Measurements from ENCODE around the gene FNBP1.
A peak's percentile ranks its signal among the peaks of the same experiment; 100 is the strongest.
"Not testable (repeated sequence)": the region's sequence is repeated elsewhere in the genome, so short reads cannot be mapped to it uniquely, and the experiment has no call there.

The FNBP1 gene

GRCh38 chr9:129953736-129954135, 89.3 kb downstream of the FNBP1 start:
- no peak for DNase-seq (ENCODE audit: low read depth)

DNA sequence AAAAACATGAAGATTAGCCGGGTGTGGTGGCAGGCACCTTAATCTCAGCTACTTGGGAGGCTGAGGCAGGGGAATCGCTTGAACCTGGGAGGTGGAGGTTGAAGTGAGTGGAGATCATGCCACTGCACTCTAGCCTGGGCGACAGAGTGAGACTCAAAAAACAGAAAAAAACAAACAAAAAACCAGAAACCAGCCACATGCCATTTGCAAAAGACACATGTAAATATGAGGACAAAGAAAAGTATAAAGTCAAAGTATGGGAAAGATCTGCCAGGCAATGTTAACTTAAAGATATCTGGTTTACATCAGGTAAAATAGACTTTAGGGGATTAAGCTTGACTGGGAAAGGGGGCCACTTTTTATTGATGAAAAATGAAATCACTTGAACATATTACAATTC, 90.7 kb downstream of the FNBP1 start:
- DNase-seq (ENCODE audit: low read depth): no peak

- DNase-seq (ENCODE audit: low read depth): no peak
Observed at GRCh38 chr9:129949821-129950220, 93.2 kb downstream of the FNBP1 start.

DNA sequence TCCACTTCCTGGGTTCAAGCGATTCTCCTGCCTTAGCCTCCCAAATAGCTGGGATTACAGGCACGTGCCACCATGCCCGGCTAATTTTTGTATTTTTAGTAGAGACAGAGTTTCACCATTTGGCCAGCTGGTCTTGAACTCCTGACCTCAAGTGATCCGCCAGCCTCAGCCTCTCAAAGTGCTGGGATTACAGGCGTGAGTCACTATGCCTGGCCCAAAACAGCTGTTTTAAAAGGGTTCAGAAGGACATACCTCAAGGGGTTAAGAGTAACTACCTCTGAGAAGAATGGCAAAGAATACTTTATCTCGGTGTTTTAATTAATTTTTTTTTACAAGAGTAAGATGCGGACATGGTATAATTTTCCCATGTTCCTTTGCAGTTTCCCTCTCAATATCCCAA, 94.4 kb downstream of the FNBP1 start:
- DNase-seq (ENCODE audit: low read depth): not testable (repeated sequence)

DNA sequence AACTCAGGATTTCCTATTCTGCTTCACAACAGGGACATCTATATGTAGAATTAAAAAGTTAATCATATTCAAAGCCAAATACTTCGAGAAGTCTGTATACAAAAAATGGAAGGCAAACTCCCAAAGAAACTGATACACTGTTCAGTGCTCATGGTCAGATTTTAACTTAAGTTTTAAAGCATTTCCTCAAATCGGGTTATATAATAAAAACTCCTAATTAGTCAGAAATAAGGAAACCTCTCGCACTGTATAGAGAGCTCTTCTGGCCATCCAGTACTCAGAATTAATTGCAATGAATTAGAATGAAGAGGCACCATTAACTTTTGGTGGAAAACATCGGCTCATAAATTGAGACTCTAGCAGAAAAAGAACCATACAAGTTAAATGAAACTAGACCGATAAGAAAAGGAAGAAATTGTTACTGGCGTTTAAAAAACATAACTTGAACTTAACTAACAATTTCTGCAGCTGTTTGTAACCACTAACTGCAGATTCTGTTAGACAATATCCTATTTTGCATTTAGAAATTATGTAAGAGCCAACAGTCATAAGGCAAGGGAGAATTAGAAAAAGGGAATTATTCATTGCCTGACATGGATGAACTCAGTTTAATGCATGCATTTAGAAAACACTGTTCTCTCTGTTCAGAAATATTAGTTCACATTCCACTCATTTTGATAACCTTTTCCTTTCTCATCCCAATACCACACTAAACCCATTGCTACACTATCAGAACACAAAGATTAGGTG, 96.6 kb downstream of the FNBP1 start:
- no peak for DNase-seq (ENCODE audit: low read depth)

- no peak for DNase-seq (ENCODE audit: low read depth)
Observed at GRCh38 chr9:129945314-129945713, 97.7 kb downstream of the FNBP1 start.

DNA sequence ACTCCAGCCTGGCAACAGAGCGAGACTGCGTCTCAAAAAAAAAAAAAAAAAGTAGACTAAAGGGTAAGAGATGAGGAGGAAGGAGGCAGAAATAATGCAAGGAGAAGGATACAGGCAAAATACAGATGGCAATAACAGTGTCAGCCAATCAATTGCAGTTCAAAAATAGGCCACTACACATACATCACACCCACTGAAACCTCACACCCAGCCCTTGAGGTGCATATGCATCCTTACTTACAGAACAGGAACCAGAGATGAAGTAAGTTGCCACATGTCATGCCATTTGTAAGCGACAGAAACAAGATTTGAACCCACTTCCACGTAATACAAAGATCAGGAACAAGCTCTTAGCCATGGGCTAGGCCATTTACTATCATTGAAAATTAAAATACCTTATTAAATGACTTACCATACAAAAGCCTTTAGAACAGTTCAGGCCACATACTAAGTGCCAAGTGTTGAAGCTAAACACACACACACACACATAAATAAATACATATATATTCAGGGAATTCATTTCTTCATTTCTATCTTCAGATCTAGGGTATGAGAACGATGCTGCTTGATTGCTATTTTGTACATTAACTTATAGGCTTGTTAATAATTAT, 98.4 kb downstream of the FNBP1 start:
- DNase-seq (ENCODE audit: low read depth): no peak

- no peak for DNase-seq (ENCODE audit: low read depth)
Observed at GRCh38 chr9:129939431-129939830, 103.6 kb downstream of the FNBP1 start.

GRCh38 chr9:129938291-129938979, 104.6 kb downstream of the FNBP1 start:
- DNase-seq (ENCODE audit: low read depth): peak; percentile 20

- not testable (repeated sequence) for DNase-seq (ENCODE audit: low read depth)
Observed at GRCh38 chr9:129937879-129938278, 105.1 kb downstream of the FNBP1 start.

GRCh38 chr9:129936222-129936621, 106.8 kb downstream of the FNBP1 start:
- DNase-seq (ENCODE audit: low read depth): no peak

GRCh38 chr9:129934780-129935179, 108.2 kb downstream of the FNBP1 start:
- no peak for DNase-seq (ENCODE audit: low read depth)

GRCh38 chr9:129934041-129934591, 108.9 kb downstream of the FNBP1 start:
- DNase-seq (ENCODE audit: low read depth): no peak

GRCh38 chr9:129933185-129934040, 109.6 kb downstream of the FNBP1 start:
- no peak for DNase-seq (ENCODE audit: low read depth)

DNA sequence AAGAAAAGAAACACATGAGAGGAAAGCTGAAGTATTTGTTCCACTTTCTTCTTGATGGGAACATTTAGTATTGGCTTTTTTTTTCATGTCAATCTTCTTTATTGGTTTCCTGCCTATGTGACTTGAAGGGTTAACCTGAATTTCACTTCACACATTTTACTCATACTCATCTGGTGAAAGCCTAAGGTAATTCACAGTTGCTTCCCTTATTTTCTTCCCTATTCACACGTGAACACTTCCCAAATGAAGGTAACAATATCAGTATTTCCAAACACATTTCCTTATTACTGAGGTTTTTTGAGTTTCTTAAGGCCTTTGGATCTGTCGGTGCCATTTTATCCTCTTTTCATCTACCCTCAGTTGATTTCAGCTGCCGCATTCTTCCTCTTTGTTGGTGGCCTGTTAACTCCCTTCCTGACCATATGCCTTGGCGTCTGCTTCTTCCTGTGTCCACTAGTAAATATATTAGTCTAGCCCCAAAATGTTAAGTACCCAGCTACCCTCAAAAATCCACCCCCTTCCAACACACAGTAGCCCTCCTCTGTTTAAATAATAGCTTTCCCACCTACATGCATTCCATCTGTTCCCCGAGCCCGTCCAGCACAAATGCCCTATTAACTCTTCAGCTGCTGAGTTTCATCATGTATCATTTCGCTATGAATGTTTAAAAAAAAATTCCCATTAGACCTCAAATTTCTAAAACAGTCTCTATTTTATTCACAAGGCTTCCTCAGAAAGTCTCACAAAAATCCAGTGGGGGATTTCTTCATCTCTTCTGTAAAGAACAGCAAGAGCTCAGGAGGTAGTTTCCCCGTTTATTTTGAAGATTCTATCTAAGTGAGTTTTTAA, 110.5 kb downstream of the FNBP1 start:
- no peak for DNase-seq (ENCODE audit: low read depth)

- DNase-seq (ENCODE audit: low read depth): no peak
Observed at GRCh38 chr9:129930743-129931142, 112.2 kb downstream of the FNBP1 start.

DNA sequence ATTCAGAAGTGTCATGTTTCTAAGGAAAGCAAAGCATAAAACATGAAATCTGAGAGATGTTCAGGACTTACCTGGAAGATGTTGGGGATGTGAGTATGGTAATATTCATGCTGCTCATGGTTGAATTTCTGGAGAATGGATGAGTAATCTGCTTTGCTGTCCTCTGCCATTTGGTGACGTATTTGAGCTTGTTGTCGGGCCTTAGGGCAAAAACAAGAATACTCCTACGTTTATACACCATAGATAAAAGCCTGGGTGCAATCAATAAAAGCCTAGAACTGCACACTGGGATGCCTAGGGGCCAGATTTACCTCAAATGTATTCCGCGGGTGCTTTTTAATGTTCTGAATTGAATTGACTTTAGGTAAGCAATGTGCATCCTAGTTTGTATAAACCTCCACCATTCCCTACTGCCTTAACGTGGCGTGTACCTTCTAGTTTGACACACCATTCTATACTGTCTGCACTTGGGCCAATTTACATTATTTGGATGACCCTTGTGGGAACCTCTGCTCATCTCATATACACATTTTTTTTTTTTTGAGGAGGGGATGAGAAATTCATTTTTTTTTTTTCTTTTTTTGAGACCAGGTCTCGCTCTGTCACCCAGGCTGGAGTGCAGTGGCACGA, 113.4 kb downstream of the FNBP1 start:
- DNase-seq (ENCODE audit: low read depth): no peak

DNA sequence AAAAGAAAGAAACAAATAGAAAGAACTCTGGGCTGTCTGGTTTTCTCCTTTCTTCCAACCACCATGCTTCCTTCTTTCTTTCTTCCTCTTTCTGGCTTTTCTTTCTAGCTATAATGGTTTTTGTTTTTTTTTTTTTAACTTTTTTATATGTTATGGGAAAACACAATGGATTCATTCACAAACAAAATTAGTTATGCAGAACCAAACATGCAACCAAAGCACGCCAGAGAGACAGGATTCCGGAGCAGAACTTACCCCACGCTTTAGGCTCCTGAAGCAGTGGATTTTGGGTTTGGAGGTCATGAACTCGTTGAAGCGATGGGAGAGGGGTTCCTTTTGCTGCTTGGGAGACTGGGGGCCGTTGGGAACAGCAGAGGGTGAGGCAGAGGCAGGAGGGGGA, 119.4 kb downstream of the FNBP1 start:
- DNase-seq (ENCODE audit: low read depth): no peak

DNA sequence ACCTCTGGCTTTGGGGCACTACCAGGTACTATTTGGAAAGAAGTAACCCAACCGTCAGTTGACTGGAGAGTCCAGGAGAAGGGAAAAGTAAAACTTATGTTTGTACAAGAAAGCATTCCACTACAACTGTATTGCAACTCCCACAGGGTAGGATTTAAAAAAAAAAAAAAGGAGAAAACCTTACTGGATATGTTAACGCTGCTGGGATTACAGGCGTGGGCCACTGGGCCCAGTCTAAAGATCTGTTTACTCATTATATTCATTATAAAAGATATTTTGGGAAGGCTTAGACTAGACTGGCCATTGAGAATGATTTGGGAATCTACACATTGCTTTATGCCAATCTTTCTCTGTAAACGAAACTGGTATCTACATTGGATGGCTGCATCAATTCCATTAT, 121.1 kb downstream of the FNBP1 start:
- DNase-seq (ENCODE audit: low read depth): no peak

DNA sequence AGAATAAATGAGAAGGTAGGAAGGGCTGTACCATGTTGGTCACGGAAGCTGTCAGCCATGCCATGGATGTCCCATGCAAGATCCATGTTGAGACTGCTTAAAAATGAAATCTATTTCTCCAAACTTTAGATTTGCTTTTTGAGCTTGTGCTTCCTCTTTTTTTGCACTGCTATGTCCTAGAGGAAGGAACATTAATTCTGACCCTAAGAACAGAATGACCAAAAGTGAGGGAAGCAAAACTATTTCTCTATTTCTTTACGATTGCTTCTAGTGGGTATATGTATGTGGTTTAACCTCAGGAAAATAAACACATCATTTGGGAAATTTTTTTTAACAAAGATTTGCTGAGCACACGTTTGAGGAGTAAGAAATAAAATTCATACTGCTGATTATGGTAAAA, 123.1 kb downstream of the FNBP1 start:
- no peak for DNase-seq (ENCODE audit: low read depth)

DNA sequence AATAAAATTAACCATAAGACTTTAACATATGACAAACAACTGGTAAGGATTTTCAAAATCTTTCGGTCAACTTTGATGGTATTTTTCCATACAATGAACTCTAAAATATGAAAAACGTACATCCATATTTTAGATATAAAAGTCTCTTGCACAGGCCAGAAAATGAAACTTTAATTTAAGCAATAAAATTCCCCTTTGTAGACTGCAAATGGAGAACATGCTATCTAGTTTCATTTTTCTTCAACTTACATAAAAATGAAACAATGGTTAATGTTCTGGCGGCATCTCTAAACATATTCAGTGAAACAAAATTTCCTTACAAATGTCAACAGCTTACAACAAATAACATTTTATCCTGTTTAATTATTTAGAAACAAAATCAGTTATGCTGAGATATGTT, 123.7 kb downstream of the FNBP1 start:
- no peak for DNase-seq (ENCODE audit: low read depth)
